HG03571 (cell line): ENCODE results near the gene MGA.

Experiments
- ATAC-seq: cut with Tn5 transposase; IDR thresholded peaks from one replicate; pipeline ENCODE4 v1.9.1; 2021; ENCODE audit not compliant: unreplicated experiment

The MGA gene

DNA sequence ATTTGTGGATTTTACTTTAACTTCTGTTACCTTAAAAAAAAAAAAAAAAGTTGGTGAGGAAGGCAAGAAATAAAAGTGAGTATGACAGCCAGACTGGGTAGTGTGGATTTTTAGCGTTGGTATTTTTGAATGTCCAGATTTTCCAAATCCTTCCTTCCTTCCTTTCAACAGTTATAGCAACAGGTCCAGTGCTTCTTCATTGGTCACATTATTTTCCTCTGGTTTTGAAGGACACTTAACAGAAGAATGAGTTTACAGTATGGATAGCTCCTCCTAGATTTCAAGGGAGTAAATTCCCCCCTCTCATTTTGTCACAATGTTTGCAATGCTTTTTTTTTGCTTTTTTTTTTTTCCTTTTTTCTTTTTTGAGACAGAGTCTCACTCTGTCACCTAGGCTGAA, 120.5 kb downstream of the MGA start:
- no peak for ATAC-seq

DNA sequence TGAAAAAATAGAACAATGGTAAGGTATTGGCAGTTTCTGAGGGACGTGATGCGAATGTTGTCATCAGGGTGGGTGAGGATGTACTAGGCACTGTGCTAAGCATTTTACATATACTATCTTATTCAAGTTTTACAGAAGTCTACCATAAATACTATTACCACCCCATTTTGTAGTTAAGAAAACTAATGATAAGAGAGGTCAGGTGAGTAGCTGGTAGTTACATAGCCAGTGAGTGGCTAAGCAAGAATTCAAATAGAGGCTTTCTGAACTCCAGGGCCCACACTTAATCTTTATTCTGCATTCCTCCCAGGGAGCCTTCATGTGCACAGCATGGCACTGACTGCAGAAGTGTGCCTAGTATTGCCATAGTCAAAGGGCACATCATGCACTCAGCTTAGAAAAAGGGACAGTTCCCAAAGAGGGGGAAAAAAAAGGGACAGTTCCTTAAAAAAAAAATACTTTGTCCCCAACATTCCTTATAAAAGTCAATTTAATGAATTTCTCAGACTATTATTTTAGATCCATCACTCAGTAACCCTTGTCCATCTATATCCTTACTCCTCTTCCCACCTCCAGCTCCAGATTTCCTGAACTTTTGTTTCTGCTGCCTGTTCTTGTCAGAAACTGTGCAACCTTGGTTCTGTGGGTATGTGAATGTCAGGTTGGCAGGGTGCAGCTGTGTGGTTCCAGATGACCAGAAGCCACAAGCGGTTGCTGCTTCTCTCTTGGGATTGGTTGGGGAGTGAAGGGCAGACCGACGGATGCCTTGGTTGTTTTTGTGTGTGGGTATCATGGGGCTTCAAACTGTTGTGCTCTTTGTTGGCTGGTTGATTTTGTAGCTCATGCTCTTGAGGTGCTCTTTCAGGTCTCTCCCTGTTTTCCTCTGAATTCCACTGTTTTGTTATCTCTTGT, 122.4 kb downstream of the MGA start:
- no peak for ATAC-seq

DNA sequence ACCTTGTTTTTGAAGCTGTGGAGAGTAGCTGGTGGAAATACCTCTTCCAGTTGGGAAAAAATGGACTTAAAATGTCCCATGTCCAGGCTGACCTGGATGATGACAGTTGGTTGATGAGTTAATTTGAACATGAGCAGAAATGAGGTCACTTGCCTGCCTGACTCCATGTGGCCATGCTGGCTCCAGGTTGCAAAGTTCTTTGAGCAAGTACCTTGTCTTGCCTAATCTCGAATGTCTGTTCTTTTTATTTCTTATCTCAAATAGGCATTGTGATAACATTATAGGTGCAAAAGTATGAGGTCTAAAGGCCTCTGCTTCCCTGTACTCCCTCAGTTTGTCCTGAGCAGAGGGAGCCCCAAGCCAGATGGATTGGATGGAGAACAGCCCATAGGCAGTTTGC, 123.1 kb downstream of the MGA start:
- no peak for ATAC-seq

DNA sequence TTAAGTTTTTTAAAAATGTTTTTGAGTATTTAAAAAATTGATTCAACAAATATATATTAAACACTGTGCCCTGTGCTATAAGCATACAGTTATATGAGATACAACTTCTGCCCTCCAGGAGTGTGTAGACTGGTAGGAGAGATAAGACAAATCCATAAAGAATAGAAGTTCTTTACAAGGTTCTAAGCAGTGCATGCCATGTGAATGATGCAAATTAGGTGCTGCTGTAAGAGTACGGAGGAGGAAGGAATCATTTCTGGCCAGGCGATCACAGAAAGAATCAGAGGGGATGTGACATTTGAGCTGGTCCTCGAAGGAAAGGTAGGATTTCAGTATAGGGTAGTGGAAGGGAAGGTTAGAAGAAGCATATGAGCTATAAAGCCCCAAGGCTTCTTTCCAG, 128.1 kb downstream of the MGA start:
- no peak for ATAC-seq

DNA sequence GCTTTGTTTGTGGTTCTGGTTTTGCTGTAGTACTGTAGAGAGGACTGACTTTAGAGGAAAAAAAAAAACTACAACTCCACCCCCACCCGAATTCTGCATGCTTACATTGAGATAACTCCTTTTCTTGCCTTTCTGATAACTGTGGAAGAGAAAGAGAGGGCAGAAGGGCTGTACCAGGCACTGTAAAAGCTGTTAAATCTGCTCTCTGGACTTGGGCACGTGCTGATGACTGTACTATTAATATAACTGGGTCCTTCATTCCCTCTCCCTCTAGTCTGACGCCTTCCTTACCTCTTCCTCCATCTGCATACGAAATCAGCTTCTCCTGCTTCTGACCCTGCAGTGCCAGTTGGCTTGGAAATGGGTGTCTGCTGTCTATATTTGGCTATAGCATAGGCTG, 129.0 kb downstream of the MGA start:
- ATAC-seq = no peak

DNA sequence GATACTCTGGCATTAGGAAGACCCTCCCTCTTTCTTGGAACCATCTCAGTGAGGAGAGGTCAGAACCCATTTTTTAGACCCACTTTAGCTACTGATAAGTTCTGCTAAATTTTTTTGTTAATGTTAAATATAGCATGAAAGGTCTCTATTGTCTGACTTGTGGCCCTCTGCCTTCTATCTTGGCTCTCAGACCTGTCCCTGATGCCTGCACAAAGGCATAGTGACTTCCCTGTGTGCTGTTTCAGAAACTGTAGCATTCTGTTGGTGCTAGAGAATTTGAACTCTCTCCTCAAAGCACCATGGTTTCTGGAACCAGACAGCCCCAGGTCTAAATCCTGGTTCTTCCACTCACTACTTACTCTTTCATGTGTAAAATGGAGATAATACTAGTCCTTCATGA, 129.5 kb downstream of the MGA start:
- ATAC-seq = no peak

DNA sequence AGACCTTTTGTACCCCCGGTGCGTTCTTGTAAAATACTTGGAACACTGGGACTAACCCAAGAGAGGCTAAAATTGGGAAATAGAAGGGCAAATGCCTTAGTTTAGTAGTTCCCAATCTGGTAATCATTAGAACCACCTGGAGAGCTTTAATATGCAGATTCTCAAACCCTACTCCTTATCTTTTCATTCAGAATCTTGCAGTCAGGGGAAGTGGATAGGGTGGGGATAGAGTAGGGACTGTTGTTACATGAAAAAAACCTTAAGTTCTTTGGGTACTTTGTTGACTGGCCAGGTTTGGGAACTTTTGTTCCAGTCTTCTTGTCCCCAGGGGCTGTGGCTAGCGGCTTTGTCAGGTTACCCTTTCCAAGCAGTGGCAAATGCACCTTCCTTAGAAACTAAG, 130.0 kb downstream of the MGA start:
- no peak for ATAC-seq

DNA sequence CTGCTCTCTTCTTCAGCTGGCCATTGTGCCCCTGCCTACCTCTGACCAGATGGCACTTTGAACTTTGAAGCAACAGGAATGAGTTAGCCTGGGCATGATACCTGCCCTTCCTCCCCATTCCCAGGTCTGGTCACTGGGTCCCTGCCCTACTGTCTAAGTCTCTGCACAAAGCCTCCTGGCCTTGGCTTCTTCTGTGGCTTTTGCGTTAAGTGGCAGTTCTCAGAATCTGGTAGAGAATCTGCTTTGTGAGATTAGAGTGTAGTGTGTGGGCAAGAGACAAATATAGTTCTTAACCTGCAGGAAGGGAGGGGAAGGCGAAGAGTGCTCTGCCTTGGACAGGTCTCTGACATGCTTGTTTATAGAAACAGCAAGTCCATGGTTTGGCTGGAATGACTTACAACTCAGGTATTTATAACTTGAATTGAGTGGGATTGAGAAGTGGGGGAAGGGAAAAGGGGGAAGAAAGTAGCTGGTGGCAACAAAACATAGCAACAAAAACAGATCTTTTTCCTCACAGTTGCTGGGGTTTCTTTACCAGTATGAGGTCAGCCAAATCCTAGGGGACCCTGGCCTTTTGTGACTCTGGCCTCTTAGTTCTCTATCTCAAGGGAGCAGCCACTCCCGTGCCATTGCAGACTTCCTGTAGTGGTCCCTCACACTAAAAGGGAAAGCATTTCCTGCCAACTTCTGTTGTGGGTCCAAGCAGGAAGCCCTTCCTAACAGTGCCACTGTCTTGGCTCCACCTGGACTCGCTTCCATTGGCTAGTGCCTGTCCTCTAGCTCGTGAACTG, 130.7 kb downstream of the MGA start:
- ATAC-seq = no peak

DNA sequence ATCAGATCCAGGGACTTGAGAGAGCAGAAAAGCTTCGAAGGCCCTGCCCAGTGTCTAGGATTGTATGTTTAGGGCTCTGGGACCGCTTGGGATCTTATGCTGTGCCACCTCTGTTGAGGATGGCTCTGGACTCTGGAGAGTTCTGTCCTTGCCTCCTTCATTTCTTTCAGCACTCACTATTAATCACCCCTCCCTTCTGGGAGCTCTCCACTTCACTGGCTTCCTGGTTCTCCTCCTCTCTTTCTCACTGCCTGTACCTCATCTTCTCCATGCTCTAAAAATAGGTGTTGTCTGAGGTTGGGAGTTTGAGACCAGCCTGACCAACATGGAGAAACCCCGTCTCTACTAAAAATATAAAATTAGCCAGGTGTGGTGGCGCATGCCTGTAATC, 131.3 kb downstream of the MGA start:
- no peak for ATAC-seq

DNA sequence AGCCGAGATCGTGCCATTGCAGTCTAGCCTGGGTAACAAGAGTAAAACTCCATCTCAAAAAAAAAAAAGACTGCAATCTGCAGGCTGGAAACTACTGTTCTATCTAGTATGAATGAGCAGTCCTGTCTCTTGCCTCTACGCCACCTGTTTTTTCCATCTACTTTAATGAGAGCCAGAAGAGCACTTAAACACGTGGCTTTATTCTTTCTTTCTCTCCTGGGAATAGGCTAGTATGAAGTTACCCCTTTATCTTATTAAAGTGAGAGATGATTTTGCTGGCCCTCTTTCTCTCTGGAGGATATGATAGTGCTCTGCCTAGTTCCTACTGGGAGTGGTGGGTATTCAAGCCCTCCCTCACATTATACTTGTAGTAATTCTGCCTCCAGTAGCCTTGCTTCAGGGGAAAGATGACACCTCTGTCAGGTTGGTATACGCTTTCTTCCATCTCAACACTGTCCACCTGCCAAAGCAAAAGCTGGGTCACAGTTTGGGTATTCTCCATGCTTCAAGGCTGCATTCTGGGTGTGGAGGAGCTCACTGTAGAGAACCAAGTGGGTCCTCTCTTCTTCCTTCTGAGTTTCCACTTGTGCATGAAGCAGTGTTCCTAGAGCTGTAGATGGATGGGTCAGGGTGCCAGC, 131.9 kb downstream of the MGA start:
- ATAC-seq = no peak

DNA sequence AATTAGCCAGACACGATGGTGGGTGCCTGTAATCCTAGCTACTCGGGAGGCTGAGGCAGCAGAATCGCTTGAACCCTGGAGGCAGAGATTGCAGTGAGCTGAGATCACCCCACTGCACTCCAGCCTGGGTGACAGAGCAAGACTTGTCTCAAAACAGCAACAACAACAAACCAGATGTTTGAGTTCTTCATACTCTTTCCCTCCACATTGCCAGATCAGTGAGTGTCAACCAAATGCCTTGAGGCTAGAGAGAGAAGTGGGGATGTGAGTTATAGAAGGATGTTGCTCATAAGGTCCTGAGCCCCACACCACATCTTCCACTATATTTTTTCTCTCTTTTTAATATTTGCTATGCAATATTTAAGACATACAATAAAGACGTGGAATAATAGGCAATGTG, 133.9 kb downstream of the MGA start:
- no peak for ATAC-seq

DNA sequence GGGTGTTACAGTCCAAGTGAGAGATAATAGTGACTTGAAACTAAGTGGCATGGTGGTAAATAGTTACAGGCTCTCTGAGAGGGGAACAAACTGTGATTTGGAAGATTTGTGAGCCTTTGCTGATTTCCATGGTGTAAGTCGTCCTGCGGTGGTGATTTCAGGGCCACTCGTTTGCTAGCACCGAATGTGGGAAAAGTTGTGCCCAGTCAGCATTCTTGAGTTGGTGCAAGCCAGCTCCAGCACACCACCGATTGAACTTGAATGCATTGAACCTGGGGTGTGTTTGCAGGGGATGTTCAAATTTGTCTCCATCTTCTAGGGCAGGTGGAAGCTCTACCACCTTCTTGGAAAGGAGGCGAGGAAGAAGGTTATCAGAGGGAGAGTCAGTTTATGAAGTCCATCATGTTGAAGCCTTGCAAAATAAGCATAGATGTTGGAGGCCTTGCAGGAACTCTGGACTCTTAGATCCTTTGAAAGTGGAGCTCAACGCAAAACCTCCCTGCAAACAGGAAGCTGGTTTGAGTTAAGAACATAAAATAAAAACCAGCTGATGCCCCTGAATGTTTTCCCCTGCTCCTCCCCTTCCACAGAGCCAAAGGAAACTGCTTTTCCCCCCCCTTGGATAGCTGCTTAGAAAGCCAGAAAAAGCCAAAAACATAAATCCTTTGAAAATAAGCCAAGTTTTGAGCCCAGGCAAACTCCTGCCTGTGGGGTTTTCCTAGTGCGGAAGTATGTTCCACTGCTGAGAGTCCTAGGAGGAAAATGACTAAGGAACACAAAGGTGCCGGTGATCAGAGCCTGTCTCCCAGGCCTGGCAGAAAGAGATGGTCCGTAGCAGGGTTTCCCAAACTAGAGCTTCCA, 136.0 kb downstream of the MGA start:
- ATAC-seq = no peak

DNA sequence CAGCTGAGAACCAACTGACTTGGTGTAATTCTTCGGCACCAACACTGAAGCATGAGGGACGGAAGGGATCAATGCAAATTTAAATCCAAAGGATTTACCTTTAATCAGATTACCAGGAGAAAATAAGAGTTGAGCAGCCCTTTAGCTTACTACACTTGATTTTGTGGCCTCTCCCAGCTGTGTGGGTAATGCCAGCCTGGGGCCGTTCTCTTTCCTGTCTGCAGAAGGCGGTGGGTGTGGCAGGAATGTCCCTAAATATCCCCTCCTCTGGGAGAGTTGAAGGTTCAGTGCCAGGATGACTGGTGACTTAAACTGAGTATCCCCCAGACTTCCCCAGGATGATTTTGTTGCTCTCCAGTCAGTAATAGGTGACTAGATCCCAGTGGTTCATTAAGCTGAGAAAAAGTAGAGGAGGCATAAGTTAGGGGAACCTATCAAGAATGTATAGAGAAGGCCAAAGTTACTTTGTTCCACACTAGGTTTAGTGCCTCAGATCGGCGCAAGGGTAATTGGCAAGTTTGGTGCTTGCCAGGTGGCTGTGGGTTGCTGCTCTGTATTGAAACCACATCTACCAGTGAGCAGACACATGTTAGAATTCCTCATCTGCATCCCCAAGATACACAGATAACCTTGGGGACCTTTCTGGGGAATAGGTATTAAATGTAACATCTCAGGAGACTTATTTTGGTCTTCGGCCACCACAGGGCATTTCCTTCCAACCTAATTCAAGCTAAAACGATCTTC, 137.2 kb downstream of the MGA start:
- ATAC-seq = no peak

DNA sequence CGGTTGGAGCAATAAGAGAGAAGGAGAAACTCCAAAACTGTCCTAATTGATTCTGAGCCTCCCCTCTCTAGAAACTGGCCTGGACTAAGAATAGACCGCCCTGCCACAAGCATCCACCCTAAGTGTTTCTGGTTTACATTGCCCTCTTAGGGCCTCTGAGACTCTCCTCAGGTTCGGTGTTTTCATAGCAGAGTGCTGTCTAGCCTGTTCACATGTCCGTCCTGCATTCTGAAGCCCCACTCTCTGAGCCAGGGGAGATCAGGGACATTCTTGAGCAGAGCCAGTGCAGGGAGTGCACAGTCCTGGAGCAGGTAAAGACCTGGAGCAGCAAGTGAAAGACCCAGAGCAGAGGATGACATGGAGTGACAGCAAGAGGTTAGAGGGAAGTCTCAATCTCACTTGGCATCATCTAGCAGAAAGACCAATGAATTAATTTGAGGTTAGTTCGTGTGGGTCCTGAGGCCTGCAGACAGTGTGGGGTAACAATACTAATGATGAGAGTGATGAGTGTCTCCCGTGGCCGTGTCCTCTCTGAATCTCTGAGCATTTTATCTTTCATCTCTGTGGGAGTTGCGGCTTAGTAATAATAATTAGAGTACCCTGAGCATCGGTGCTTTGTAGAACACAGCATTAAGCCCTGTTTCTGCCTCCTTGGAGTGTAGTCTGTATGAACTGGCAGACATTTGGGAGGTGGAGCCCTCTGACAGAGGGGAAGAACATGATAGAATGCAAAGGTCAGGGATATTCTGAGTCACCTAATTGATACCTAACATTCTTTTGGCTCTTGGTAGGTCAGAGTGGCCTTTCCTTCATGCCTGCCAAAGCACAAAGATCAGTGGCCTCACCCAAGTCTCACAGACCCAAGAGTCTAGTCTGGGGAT, 138.6 kb downstream of the MGA start:
- ATAC-seq = no peak

DNA sequence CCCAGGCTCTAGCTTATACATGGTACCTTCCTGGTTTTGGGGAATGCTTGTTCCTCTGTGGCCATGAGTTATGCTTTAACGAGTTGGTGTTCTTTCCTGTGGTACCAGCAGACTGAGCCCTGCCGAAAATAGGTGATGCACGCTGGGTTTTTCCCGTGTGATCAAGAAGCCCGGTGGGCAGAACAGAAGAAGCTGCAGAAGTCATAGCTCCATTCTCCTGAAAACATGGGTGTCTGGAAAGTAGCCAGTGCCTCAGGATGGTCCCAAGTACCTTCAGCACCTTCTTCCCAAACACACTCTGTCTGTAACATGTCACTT, 139.2 kb downstream of the MGA start:
- ATAC-seq = no peak

DNA sequence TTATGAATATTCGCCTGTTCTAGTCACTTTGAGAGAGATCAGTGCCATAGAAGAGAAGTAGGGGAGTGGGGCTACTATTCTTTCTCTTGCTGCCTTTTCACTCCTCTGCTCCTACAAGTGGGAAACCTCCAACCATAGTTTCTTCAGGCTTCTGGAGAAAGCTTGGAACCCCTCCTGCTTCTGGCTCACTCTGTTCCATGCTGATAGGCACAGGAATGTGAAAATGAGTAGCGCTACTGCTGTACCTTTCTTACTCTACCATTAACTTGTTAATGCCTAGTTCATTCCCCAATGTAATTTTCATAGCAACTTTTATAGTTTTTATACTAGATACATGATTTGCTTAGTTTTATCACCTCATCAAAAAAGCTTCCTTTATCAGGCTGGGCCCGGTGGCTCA, 141.0 kb downstream of the MGA start:
- ATAC-seq = no peak

DNA sequence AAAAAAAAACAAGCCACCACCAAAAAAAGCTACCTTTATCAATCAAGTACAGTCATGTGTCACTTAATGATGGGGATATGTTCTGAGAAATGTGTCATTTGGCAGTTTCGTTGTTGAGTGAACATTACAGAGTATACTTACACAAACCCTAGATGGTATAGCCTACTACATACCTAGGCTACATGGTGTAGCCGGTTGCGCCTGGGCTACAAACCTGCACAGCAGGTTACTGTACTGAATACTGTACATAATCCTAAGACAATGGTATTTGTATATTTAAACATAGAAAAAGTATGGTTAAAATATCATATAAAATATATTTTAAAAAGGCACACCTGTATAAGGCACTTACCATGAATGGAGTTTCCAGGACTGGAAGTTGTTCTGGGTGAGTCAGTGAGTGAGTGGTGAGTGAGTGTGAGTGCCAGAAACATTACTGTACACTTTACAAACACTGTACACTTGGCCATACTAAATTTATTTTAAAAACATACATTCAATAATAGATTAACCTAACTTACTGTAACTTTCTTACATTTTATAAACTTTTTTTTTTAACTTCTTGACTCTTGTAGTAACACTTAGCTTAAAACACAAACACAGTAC, 141.7 kb downstream of the MGA start:
- ATAC-seq = no peak

DNA sequence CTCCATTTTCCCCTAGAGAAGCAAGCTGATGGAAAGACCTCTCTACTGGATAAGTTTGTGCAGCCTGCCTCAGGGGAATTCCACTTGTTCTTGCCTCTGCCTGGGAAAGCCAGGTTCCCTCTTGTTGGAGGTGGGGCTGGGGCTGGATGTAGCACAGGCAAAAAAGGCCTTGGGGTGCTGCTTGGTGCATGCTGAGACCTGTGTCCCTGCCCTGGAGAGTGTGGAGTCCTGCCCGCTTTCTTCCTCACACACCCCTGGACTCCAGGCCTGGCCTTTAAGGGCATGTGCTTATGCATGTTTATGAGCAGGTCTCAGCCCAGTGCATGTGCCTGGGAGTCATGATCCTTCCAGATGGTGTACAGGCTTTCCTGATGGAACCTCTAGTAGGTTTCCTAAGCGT, 144.2 kb downstream of the MGA start:
- ATAC-seq = no peak
